NCI-H1930 (cell line): ENCODE data around the gene PRKCZ.

Source experiments
- DNase-seq, 2 experiments: peaks; one replicate each; lab custom pipeline; 2025; lab: John Stamatoyannopoulos, UW

PRKCZ gene

DNA sequence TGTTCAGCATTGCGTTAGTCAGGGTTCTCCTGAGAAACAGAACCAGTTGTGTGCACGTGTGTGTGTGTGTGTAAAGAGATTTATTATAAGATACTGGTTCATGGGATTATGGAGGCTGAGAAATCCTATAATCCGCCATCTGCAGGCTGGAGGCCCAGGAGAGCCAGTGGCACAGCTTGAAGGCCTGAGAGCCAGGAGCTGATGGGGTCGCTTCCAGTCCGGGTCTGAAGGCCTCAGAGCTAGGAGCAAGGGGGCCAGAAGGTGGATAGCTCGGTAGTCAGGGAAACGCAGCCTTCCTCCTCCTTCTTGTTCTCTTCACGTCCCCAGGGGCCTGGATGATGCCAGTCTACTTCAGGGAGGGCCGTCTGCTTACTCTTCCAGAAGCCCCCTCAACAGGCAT, 106.7 kb downstream of the PRKCZ start:
- no peak for DNase-seq

GRCh38 chr1:2157856-2158255, 107.6 kb downstream of the PRKCZ start:
- no peak for DNase-seq

DNA sequence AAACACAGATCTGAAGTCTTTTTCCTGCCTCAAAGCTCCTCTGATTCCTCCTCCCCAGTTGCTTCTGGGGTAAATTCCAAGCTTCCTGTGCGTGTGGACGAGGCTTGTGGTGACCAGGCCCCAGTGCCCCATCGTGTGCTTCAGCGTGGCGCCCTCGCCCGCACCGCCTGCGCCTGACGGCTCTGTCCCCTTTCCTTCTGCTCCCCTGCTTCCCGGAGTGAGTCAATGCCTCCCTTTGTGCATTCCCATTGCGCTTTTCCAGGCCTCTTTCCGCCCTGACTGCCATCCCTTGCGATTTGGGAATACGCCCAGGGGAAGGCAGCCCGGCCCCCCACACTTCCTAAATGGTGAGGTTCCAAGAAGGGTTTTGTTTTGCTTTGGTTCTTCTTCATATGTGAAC, 108.1 kb downstream of the PRKCZ start:
- no peak for DNase-seq

DNA sequence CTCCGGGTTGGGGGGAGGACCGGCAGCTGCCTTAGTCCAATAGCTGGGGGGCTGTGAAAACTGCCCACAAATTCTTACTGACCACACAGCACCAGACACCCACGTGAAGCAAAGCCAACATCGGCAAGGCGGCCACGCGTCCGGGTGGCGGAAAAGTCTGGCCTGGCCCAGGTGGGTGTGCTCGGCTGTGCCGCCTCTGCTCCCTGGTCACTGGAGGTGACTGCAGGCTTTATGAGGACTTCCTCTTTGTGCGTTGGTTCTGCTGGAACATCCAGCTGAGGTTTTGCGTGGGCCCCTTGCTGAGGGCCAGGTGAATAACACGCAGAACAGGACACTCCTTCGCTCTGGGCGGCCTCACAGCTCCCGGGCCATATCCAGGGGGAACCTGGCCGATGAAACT, 108.9 kb downstream of the PRKCZ start:
- DNase-seq: no peak

DNA sequence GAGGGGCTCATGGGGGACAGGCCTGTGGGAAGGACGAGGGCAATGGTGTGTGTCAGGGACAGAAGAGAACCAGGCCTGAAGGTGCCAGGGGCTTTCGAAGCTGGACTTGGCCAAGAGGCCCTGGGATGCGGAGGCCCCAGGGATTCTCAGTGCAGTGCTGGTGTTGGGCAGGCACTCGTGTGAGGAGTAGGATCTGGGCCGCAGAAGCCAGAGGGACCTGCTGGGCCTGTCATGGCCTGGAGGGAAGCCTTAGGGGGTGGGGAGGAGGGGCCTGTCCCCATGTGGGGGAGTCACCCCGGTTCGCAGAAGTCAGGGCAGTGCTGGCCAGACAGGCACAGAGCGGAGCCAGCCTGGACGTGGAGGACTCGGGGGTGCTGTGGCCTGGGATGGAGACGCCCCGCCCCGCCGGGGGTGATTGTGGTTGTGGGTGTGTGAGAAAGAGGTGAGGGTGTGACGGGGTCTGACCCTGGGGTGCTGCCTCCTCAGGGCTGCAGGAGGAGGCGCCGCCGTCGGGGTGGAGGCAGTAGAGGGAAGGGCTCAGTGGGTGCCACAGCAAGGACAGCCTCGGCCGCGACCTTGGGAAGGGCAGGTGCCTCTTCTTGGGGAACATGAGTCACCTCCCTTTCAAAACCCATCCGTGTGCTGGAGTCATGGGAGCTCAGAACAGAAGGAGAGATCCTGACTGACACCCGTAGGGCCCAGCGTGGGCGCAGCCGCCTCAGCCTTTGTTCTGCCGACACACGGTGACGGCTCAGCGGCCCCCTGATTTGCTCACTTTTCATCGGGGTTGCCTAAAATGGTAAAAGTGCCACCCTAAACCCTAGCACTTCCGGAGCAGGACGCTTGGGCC, 110.5 kb downstream of the PRKCZ start:
- no peak for DNase-seq

- DNase-seq: no peak
Observed at GRCh38 chr1:2163205-2163604, 113.0 kb downstream of the PRKCZ start.

GRCh38 chr1:2165646-2166045, 115.4 kb downstream of the PRKCZ start:
- DNase-seq: no peak

GRCh38 chr1:2166254-2166653, 116.0 kb downstream of the PRKCZ start:
- DNase-seq: no peak

DNA sequence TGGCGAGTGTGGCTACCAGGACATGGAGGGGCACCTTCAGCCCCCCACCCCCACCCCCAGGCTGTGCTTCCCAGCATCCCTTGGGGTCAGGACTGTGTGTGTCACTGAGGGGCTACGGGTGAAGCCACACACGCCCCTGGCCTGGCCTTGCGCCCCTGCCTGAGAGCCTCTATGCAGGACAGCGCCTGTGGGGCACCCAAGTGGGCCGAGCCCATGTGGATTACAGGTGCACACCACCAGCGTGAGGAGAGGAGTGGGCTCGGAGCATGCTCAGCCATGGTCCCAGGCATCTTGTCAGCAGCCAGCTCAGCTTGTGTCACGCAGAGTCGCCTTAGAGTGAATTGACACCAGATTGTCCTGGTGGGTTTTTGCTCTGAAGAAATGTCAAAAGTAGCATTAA, 116.5 kb downstream of the PRKCZ start:
- DNase-seq: no peak

- no peak for DNase-seq
Observed at GRCh38 chr1:2168090-2168489, 117.9 kb downstream of the PRKCZ start.

- no peak for DNase-seq
Observed at GRCh38 chr1:2168535-2168934, 118.3 kb downstream of the PRKCZ start.

GRCh38 chr1:2169200-2169836, 119.1 kb downstream of the PRKCZ start:
- DNase-seq: no peak

- no peak for DNase-seq
Observed at GRCh38 chr1:2170211-2170610, 120.0 kb downstream of the PRKCZ start.

DNA sequence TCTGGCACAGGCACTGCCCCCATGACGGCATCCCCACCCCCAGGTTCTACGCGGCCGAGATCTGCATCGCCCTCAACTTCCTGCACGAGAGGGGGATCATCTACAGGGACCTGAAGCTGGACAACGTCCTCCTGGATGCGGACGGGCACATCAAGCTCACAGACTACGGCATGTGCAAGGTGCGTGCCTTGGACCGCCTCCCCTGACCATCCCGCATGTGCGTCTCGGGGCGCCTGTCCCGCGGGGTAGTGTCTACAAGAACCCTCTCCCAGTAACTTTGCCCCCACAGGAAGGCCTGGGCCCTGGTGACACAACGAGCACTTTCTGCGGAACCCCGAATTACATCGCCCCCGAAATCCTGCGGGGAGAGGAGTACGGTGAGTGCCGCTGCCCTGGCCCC, 121.8 kb downstream of the PRKCZ start:
- DNase-seq: no peak

GRCh38 chr1:2172551-2173146, 122.4 kb downstream of the PRKCZ start:
- DNase-seq: no peak

DNA sequence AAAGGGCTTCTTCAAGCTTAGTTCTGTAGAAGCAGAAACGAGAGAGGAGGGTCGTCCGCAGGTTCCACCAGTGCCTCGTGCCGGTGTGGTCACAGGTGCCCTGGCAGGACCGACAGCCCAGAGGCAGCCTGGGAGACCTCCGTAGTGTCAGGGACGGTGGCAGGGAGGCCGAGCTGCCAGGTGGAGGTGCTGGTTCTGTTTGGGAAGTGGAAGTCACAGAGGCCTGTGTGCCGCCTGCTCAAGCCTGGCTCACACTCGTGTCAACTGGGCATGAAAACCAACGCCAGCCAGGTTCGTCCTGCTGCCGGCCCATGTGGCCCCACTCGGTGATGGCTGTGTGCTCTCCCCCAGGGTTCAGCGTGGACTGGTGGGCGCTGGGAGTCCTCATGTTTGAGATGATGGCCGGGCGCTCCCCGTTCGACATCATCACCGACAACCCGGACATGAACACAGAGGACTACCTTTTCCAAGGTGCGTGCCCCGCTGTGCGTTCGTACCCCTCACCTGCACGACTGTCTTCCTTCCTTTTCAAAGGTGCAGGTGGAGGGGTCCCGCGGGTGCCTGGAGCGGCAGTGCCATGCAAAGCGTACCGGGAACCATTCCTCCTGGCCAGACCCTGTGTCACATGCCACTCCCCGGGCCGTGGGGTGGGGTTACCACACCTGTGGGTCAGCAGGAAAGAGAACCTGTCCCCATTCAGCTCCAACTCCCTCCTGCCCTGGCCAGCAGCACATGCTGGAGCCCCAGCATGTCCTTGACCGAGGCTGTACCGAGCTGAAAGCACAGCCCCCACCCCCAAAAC, 123.5 kb downstream of the PRKCZ start:
- DNase-seq: no peak

DNA sequence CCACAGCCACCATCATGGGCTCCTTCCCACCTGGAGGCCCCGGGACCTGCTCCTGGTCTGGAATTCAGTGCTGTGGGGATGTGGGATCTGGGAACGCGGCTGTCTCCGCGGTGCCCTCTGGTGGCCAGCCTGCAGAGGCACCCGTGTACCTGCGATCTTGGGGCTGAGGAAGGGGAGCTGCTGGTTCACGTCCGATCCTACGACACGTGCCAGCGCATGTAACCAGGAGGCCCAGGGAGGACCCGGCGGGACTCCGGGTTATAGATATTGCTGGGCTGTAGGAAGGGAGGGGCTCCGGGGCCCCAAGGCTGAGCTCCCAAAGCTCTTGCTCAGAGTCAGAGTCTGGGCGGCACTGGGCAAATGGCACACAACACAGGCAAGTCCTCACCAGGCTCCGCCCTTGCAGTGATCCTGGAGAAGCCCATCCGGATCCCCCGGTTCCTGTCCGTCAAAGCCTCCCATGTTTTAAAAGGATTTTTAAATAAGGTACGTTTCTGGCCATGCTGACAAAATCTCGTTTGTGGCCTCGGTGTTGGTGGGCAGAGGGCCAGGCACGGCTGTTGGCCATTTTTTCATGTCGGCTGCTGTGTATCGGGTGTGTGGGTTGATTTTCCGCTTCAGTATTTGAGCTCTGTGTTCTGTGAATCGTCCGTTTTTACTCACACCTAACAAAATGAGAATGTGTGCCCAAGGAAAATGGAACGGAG, 124.3 kb downstream of the PRKCZ start:
- DNase-seq: peak; percentile 28 to 37

DNA sequence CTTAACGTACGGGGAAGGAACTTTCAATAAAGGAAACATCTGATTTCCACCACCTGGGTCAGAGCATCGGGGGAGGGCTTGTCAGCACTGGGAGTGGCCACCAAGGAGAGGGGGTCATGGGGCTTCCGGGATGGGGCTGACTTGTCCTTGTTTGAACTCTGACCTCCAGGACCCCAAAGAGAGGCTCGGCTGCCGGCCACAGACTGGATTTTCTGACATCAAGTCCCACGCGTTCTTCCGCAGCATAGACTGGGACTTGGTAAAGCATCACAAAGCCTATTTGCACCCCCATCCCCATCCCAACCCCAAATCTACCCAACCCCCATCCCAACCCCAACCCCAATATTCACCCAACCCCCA, 124.8 kb downstream of the PRKCZ start:
- no peak for DNase-seq

DNA sequence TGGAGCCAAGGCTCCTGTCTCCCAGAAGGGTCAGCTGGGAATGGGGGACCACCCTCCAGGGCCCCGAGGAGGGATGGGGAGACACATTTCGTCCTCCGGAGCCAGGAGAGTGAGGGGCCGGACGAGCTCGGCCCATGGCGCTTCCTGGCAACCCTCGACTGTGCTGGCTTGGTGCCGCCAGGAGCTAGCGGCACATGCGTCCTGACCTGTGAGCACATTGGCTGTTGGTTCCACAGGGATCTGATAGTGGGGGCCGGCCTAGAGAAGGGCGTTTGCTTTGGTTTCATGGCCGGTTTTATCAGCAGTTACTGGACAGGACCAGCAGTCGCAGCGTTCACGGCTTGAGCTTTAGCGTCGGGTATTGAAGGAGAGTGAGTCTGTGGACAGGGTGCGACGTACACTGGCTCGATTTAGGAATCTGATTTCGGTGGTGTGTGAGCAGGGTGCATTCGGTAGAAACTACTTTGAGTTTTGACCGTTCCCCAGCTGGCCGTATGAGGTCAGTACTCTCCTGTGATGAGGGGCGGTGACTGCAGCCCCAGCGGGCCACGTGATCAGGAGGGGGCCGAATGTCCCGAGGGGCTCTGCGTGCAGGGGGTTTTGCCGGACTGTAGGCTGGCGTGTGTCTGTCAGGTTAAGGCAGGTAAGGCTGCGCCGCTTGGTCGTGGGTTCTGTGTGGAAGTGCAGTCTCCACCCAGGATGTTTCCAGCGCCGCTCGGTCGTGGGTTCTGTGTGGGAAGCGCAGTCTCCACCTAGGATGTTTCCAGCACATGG, 125.7 kb downstream of the PRKCZ start:
- DNase-seq: no peak

- no peak for DNase-seq
Observed at GRCh38 chr1:2176615-2177014, 126.4 kb downstream of the PRKCZ start.

DNA sequence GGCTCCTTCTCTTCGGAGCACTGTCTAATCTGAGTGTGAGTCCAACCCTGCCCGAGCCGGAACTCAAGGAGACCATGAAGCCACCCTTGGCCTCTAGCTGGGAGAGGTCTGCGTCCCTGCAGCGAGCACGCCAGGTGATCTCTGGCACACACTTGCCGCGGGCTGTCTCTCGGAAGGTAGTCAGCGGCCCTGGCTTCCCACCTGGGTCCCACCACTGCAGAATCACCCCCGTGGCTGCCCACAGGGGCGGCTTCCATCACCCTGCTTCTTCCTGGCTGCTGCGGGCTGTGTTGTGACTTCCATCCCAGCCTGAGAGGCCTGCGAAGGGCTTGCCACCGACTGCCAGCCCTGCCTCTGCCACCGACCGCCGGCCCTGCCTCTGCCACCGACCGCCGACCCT, 127.3 kb downstream of the PRKCZ start:
- DNase-seq: no peak
